Activated naive CD8-positive, alpha-beta T cell treated with anti-CD3 and anti-CD28 coated beads, Interleukin-2, amount 50 U/mL, for 16 hours (primary cell): ENCODE results near the gene WDHD1.
A peak's percentile ranks its signal among the peaks of the same experiment; 100 is the strongest.
"Not testable (repeated sequence)": the region's sequence is repeated elsewhere in the genome, so short reads cannot be mapped to it uniquely, and the experiment has no call there.

Source experiments
- DNase-seq: peaks from one replicate; pipeline ENCODE4 v3.0.0-alpha.2; 2020; ENCODE audit warnings: low read depth, low spot score

WDHD1 gene

DNA sequence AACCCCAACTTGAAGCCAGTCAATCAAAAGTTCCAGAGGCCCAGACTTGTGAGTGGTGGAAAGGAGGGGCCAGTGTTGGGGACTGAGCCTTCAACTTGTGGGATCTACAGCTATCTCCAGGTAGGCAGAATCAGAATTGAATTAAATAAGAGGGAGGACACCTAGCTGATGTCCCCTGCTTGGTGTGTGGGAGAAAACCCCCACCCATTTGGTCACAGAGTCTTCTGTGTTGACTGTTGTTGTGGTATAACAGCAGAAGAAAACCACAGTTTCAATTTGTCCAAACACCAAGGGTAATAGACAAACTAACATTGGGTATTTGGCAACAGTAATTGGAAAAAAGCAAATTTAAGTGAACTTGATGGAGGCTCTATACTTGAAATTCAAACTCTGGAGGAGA lies 120.8 kb downstream of the WDHD1 start:
- DNase-seq: no peak

DNA sequence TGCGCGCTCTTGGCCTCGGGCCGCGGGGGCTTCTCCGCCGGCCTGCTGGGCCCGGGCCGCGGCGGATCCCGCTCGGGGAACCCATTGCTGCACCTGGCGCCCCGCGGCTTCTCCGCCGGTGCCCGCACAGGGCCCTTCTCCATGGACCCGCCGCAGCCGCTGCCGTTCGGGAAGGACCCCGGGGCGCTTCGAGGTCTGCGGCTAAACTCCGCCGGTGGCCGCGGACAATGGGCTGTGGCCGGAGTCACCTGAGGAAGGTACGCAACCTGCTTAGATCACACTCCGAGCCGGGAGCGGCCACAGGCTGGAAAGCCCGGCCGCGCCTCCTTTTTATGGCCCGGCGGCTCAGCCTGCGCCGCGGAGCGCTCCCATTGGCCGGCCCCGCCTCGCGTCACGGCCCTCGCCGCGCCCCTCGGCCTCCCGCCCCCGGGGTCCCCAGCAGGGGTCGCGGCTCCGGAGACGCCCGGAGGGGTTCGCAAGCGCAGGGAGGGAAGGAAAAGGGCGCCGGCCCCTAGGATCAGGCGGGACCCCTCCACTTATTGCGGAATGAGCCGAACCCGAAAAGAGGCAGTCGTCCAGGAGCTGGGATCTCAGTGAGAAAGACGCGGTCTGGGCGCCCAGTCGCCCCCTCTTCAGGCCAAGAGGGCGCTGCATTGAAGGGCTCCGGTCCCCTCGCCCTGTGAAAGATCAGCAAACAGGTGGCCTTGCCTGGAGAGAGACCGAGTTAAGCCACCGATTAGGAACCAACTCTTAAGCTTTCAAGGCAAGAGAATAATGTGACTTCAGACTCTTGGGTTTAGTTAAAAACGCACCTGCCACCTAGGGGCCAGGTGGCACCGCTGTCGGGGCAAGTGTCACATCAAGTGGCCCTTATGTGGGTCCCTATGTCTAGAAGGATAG lies 124.1 kb downstream of the WDHD1 start, which contains the start of gene GCH1:
Gene GCH1 (minus strand): TSS at position 306 of the 900 bp plus-strand sequence. CDS start 163 bp downstream, at position 143.
- peak; percentile 52 for DNase-seq

DNA sequence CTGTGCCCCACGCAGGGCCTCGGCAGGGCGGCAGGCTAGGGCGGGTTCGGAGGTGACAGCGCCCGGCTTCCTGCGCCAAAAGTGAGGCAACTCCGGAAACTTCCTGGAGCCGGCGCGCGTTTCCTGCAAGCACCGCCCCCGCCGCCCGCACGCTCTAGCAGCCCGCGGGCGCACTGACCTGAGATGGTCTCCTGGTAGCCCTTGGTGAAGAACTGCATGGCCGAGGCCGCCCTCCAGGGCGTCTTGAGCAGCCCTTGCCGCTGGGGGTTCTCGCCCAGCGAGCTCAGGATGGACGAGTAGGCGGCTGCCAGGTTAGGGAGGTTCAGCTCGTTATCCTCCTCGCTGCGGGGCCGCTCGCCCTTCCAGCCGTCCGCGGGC lies 124.8 kb downstream of the WDHD1 start:
- DNase-seq: peak; percentile 40

DNA sequence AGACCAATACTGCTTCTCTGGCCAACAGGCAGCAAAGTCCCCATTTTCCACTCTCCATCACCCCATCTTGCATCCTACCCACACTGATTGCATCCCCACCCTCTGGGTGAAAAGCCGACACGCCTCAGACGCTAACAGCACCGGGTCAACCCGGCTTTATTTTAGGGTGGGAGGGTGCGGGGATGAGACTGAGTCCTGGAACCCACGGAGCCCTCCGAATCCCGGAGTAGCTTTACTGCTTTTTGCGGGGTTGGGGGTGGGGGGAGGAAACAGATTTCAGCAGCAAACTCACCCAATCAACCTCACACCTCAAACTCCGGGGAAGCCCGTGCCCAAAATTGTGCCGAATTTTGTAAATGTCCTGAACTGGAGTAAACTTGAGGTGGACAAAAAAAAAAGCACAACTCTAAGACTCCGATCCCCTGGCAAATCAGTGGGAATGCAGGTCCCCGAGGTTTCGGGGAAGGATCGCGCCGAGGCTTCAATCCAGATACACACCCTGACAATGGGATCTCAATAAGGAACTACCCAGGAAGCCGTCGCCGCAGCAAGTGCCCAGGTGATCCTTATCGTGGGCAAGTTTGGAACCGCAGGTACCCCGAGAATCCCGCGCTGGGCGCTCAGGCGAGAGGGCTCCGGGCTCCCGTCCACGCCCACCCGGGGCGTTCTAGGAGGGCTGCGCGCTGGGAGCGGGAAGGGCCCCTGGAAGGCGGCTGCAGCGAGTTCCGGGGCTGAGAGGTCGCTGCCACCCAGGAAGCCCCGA lies 125.3 kb downstream of the WDHD1 start:
- no peak for DNase-seq

DNA sequence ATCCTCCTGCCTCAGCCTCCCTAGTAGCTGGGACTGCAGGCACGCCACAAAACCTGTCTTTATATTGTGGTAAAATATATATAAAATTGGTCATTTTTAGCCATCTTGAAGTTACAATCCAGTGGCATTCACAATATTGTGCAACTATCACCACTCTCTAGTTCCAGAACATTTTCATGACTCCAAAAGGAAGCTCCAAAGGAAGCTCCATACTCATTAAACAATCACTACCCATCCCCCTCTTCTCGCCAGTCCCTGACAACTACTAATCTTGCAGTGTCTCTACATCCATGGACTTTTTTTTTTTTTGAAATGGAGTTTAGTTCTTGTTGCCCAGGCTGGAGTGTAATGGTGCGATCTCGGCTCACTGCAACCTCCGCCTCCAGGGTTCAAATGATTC lies 127.3 kb downstream of the WDHD1 start:
- no peak for DNase-seq

DNA sequence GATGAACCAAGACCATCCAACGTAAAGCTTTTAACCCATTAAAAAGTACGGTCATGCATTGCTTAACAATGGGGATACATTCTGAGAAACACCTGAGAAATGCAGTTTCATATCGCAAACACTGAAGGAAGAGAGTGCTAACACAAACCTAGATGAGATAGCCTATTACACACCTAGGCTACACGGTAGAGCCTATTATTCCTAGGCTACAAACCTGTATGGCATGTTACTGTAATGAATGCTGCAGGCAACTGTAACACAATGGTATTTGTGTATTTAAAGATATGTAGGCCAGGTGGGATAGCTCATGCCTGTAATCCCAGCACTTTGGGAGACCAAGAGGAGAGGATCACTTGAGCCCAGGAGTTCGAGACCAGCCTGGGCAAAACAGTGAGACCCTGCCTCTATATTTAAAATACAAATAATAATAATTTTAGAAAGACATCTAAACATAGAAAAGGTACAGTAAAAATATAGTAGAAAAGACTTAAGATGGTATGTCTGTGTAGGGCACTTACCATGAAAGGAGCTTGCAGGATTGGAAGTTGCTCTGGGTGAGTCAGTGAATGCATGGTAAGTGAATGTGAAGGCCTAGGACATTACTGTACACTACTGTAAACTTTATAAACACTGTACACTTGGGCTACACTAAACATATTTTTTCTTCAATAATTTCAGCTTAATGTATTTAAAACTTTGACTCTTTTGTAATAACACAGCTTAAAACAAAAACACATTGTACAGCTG lies 128.9 kb downstream of the WDHD1 start:
- not testable (repeated sequence) for DNase-seq

DNA sequence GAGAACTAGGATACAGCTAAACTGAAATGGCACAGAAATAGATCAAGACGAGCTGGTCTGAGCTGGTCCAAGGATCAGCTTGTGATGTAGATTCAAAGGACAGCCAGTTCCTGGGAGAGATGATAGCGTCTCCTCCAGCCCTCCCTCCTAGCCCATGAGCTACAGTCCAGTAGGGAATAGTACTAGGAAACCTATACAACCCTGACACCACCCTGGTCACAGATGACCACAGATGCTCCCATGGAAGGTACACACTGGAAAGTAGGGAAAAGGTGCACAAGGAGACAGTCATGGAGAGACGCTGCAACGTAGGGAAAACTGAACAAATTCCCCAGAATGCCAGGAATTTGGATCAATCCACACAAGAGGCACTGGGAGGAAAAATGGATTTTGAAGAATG lies 131.2 kb downstream of the WDHD1 start:
- no peak for DNase-seq

DNA sequence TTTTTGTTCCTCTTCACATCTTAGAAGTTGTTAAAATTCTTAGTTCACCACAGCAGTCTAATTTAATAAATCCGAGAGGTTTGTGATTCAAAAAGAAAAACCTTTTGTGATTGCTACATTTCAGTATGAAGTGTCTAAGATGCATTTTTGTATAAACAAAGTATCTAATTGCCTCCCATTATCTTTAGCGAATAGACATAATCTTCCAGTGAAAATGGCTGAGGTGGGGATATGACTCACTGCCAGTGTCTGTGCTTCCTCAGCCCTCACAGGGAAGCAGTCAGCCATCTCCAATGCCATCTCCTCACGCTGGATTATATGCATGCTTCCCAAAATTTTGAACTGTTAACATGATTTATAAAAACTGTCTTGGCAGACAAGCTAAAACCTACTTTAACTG lies 131.9 kb downstream of the WDHD1 start:
- no peak for DNase-seq

DNA sequence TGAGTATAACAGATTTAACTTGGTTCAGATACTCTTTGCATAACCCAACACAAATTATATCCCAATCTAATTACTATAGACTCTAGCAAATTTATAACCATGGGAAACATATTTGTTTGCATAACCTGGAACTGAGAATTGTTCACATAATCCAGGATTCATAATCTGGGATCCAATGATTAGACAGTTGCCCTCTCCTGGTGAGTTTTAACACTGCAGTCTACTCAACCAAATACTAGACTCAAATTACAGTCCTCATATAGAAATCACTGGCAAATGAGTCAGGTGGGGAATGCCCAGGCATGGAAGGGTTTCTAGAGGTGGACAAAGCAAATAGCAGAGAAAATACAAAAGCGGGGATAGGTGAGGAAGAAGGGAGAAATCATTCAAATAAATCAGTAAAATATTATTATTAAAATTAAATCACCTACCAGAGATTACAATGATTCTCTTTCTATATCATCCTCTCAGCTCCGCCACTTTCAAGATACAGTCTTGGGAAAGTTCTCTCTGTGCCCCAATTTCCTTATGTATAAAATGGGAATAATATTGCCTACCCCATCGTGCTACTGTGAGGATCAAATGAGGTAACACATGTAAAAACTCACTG lies 133.6 kb downstream of the WDHD1 start:
- no peak for DNase-seq

DNA sequence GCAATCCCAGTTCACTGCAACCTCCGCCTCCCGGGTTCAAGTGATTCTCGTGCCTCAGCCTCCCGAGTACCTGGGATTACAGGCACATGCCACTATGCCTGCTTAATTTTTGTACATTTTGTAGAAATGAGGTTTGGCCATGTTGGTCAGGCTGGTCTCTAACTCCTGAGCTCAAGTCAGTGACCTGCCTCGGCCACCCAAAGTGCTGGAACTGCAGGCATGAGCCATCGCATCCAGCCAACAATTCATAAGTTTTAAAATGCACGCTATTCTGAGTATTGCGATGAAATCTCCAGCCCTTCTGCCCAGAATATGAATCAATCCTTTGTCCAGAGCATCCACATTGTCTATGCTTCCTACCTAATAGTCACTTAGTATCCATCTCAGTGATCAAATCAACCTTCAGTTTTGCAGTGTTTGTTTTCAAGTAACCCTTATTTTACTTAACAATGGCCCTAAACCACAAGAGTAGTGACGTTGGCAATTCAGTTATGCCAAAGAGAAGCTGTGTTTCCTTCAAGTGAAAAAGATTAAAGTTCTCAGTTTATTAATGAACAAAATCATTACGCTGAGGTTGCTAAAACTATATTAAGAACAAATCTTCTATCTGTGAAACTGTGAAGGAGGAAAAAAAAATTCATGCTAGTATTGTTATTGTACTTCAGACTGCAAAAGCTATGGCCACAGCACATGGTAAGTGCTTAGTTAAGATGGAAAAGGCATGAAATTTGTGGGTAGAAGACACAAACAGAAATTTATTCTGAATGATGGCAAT lies 135.2 kb downstream of the WDHD1 start:
- no peak for DNase-seq

DNA sequence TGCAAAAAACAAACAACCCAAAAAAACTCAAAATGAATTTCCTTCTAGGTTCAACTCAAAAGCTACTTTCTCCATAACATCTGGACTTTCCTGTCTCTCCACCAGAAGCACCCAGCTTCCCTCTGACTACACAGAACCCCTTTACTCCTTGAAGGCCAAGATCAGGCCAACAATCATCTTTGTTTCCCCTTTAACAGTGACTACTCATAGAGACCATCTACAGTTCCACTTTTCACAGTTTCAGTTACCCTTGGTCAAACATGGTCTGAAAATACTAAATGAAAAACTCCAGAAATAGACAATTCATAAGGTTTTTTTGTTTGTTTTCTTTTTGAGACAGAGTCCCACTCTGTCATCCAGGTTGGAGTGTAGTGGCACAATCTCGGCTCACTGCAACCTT lies 136.1 kb downstream of the WDHD1 start:
- DNase-seq: no peak

DNA sequence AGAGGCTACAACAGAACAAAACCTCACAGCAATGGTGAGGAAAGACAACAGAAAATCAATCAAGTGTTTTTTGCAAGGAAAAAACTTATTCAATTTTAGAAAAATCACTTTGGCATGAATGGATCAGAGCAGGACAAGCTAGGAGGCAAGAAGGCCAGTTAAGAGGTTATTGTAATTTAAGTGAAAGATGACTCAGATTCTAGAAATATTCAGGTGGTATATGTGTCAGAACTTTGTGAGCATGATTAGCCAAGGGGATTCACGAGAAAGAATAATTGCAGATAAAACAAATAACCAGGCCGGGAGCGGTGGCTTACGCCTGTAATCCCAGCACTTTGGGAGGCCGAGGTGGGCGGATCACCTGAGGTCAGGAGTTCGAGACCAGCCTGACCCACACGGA lies 137.0 kb downstream of the WDHD1 start:
- no peak for DNase-seq
